AG20443 (cell line): Measurements from ENCODE around the gene PEMT.

ENCODE experiments used
- DNase-seq: peaks from one replicate; pipeline ENCODE4 v3.0.0; 2012; ENCODE audit warnings: low spot score, mixed read lengths

The PEMT gene

GRCh38 chr17:17503566-17504130, 87.9 kb downstream of the PEMT start:
- no peak for DNase-seq

GRCh38 chr17:17502741-17503565, 88.6 kb downstream of the PEMT start:
- no peak for DNase-seq

- no peak for DNase-seq
Observed at GRCh38 chr17:17500999-17501605, 90.4 kb downstream of the PEMT start.

GRCh38 chr17:17499402-17500145, 91.9 kb downstream of the PEMT start:
- DNase-seq = no peak

- DNase-seq = no peak
Observed at GRCh38 chr17:17498606-17499301, 92.8 kb downstream of the PEMT start.

- DNase-seq = no peak
Observed at GRCh38 chr17:17497845-17498520, 93.5 kb downstream of the PEMT start.

- DNase-seq = no peak
Observed at GRCh38 chr17:17497065-17497844, 94.3 kb downstream of the PEMT start.

GRCh38 chr17:17496189-17497064, 95.1 kb downstream of the PEMT start, which contains the start of gene RASD1:
RASD1 (minus strand) TSS chr17:17496395; CDS start chr17:17496181, 214 bp downstream.
- DNase-seq = peak; percentile 99

GRCh38 chr17:17495536-17496188, 95.8 kb downstream of the PEMT start:
- DNase-seq = no peak

- DNase-seq = peak; percentile 49
Observed at GRCh38 chr17:17494870-17495535, 96.5 kb downstream of the PEMT start.

GRCh38 chr17:17494499-17494869, 97.0 kb downstream of the PEMT start:
- no peak for DNase-seq

- DNase-seq = no peak
Observed at GRCh38 chr17:17493986-17494466, 97.5 kb downstream of the PEMT start.

GRCh38 chr17:17493249-17493985, 98.1 kb downstream of the PEMT start:
- DNase-seq = no peak

GRCh38 chr17:17492571-17492970, 98.9 kb downstream of the PEMT start:
- no peak for DNase-seq

GRCh38 chr17:17492085-17492484, 99.4 kb downstream of the PEMT start:
- DNase-seq = no peak

GRCh38 chr17:17491546-17491988, 99.9 kb downstream of the PEMT start:
- no peak for DNase-seq

GRCh38 chr17:17491031-17491471, 100.5 kb downstream of the PEMT start:
- no peak for DNase-seq
